GM12878 (cell line): ENCODE results near the gene PABPC1L. TPM values are rescaled to one million over a fixed set of nuclear protein-coding genes. Genes with fewer than 3 reads are reported as not detected.
A peak's percentile ranks its signal among the peaks of the same experiment; 100 is the strongest.

Source experiments
- ATAC-seq: fragments of 200-7000 bp; cut with Tn5 transposase; 3 replicates; pipeline ENCODE4 v1.9.1; 2020; ENCODE audit warnings: mild to moderate bottlenecking, moderate library complexity
- BruUV-seq: library from RNA; stranded (reverse); fragments of 400-500 nt; replicated peaks from 2 replicates; lab custom pipeline; 2021; lab: Mats Ljungman, UMichigan
- CTCF ChIA-PET: fragments of 300-600 bp; sonication (Branson Sonifier 250); formaldehyde crosslinking; extraction: SDS; loops from one replicate; lab custom pipeline; 2021; ENCODE audit warnings: inconsistent platforms; lab: Yijun Ruan, JAX
- POLR2A ChIA-PET: fragments of 350-600 bp; formaldehyde crosslinking; extraction: SDS; loops from one replicate; lab custom pipeline; 2021; ENCODE audit warnings: inconsistent platforms; lab: Charles Lee
- RAD21 ChIA-PET: fragments of 300-600 bp; sonication (Branson Sonifier 250); formaldehyde crosslinking; loops from one replicate; lab custom pipeline; 2023; ENCODE audit warnings: antibody characterized with exemption; ENCODE audit not compliant: unreplicated experiment; lab: Charles Lee
- SMC1A ChIA-PET: fragments of 300-600 bp; sonication (Branson Sonifier 250); formaldehyde crosslinking; loops from one replicate; lab custom pipeline; 2023; ENCODE audit not compliant: unreplicated experiment, uncharacterized antibody; lab: Charles Lee
- DNase-seq: peaks from one replicate; pipeline ENCODE4 v3.0.0-alpha.2; 2011; ENCODE audit warnings: low read depth, low spot score
- FAIRE-seq: peaks from 3 replicates; lab custom pipeline; 2011; peaks lifted over from hg19 to GRCh38; lab: Jason Lieb, UNC
- H2AFZ ChIP-seq: 2 replicates; pipeline ENCODE4 v1.6.0; 2011; ENCODE audit warnings: low read depth, low read length, control low read depth; ENCODE audit not compliant: control insufficient read depth
- H3K27ac ChIP-seq: 2 replicates; pipeline ENCODE4 v1.5.1; 2011; ENCODE audit warnings: control low read depth; ENCODE audit not compliant: control insufficient read depth, insufficient read depth
- H3K27me3 ChIP-seq, 2 experiments: replicated peaks in 1 of 2; 2 replicates each; pipeline versions ENCODE4 v1.6.0 to v1.6.1; 2011; ENCODE audit warnings: low read length in 1 of 2; ENCODE audit not compliant: control insufficient read depth in 2 of 2, insufficient read depth in 2 of 2
- H3K36me3 ChIP-seq, 2 experiments: 2 replicates each; pipeline ENCODE4 v1.5.1; 2011; ENCODE audit warnings: low read length in 1 of 2; ENCODE audit not compliant: control insufficient read depth in 2 of 2, insufficient read depth in 2 of 2
- H3K4me1 ChIP-seq: 2 replicates; pipeline ENCODE4 v1.6.1; 2011; ENCODE audit warnings: mild to moderate bottlenecking, low read length, moderate library complexity, mixed read lengths; ENCODE audit not compliant: control insufficient read depth, insufficient read depth
- H3K4me2 ChIP-seq: 2 replicates; pipeline ENCODE4 v1.6.0; 2011; ENCODE audit warnings: control low read depth; ENCODE audit not compliant: control insufficient read depth, insufficient read depth
- H3K4me3 ChIP-seq: fragments of 200-600 bp; sonication (generic); 2 replicates; pipeline ENCODE4 v1.5.1; 2016
- H3K79me2 ChIP-seq: 2 replicates; pipeline ENCODE4 v1.6.0; 2011; ENCODE audit warnings: low read length; ENCODE audit not compliant: control insufficient read depth, insufficient read depth
- H3K9ac ChIP-seq: 2 replicates; pipeline ENCODE4 v1.8.0; 2011; ENCODE audit warnings: low read length, control low read depth, mixed read lengths; ENCODE audit not compliant: control insufficient read depth, insufficient read depth
- H3K9me3 ChIP-seq: replicated peaks from 3 replicates; pipeline ENCODE4 v1.5.1; 2011; ENCODE audit warnings: mild to moderate bottlenecking, low read length; ENCODE audit not compliant: control insufficient read depth, insufficient read depth
- H4K20me1 ChIP-seq: 2 replicates; pipeline ENCODE4 v1.6.0; 2011; ENCODE audit not compliant: control insufficient read depth, insufficient read depth
- CREB1 ChIP-seq: IDR thresholded peaks from 2 replicates; pipeline ENCODE4 v1.6.1; 2012; ENCODE audit warnings: low read depth, mild to moderate bottlenecking, inconsistent platforms
- EP300 ChIP-seq, 2 experiments: fragments of 150-350 bp in 1 of 2; IDR thresholded peaks; 2 replicates each; pipeline ENCODE4 v1.6.1; 2011 to 2012; ENCODE audit warnings: low read depth in 2 of 2, low read length in 2 of 2, borderline replicate concordance in 1 of 2, improper control_type of control experiment in 1 of 2, inconsistent platforms in 1 of 2; ENCODE audit not compliant: control insufficient read depth in 1 of 2
- JUNB ChIP-seq: IDR thresholded peaks from 2 replicates; pipeline ENCODE4 v1.6.1; 2016; ENCODE audit warnings: antibody characterized with exemption, mild to moderate bottlenecking
- MYB ChIP-seq: fragments of 150-350 bp; IDR thresholded peaks from 2 replicates; pipeline ENCODE4 v1.6.1; 2014; ENCODE audit warnings: mild to moderate bottlenecking, low read depth, low read length, borderline replicate concordance
- NBN ChIP-seq: fragments of 450-650 bp; IDR thresholded peaks from 2 replicates; pipeline ENCODE4 v1.6.1; 2016
- NR2C1 ChIP-seq: fragments of 450-650 bp; IDR thresholded peaks from 2 replicates; pipeline ENCODE4 v1.6.1; 2017; ENCODE audit warnings: antibody characterized with exemption, mild to moderate bottlenecking, moderate library complexity
- RFX5 ChIP-seq: IDR thresholded peaks from 2 replicates; pipeline ENCODE4 v1.6.1; 2011; ENCODE audit warnings: low read depth, low read length, improper control_type of control experiment
- SREBF2 ChIP-seq: IDR thresholded peaks from 2 replicates; pipeline ENCODE4 v1.6.1; 2012; ENCODE audit warnings: mild to moderate bottlenecking, low read length
- ZNF207 ChIP-seq: fragments of 450-650 bp; IDR thresholded peaks from 2 replicates; pipeline ENCODE4 v1.6.1; 2014; ENCODE audit warnings: antibody characterized with exemption, mild to moderate bottlenecking, borderline replicate concordance
- WGBS: methylation state at CpG from one replicate; pipeline ENCODE4 v1.1.6; 2016; ENCODE audit warnings: low lambda C conversion rate; ENCODE audit not compliant: insufficient replicate concordance, insufficient coverage; ENCODE audit errors: missing lambda C conversion rate; 5-methylcytosine and 5-hydroxymethylcytosine counted together
- in situ Hi-C: fragments of 300-500 bp; cut with MboI; formaldehyde crosslinking; loops from 9 replicates; pipeline ENCODE4 v1.14.3; 2018; ENCODE audit warnings: mixed read lengths
- intact Hi-C: fragments of 100-400 bp; cut with micrococcal nuclease; formaldehyde crosslinking; loops from one replicate; pipeline ENCODE4 v1.14.2; 2022; ENCODE audit not compliant: unreplicated experiment
- polyA plus RNA-seq, 11 experiments: library from polyadenylated mRNA; depleted of rRNA in 4 of 11; unstranded in 6 of 11; stranded (reverse) in 5 of 11; fragments of >200 nt; fragmentation: Nextera tagmentation in 4 of 11; fragmentation: Illumina TruSeq in 1 of 11; extraction: Ambion mirVana in 4 of 11; extraction: Trizol in 1 of 11; gene quantifications; 1 replicate in 1 of 11; 2 replicates in 10 of 11; pipeline versions ENCODE4 v1.2.1 to v1.2.3, GENCODE V29; 2011 to 2016; ENCODE audit warnings: inconsistent platforms in 2 of 11, missing spikeins in 2 of 11, low read depth in 1 of 11
- total RNA-seq, 4 experiments: library from RNA; depleted of rRNA in 3 of 4; stranded (reverse); fragments of >200 nt in 3 of 4; fragmentation: Illumina TruSeq in 1 of 4; extraction: Trizol in 1 of 4; gene quantifications; 2 replicates each; pipeline versions ENCODE4 v1.2.1 to v1.2.3, GENCODE V29; 2013 to 2021
- TF ChIP-seq, protein P1 (sequence below): IDR thresholded peaks from 2 replicates; pipeline ENCODE4 v1.6.1; 2011; ENCODE audit warnings: mild to moderate bottlenecking, low read depth, low read length, moderate library complexity; ENCODE audit not compliant: insufficient replicate concordance
- TF ChIP-seq, protein P2 (sequence below): fragments of 450-650 bp; IDR thresholded peaks from 2 replicates; pipeline ENCODE4 v1.6.1; 2017; ENCODE audit warnings: mild to moderate bottlenecking, low read depth, inconsistent platforms; ENCODE audit not compliant: poor library complexity, severe bottlenecking

The PABPC1L gene
- total and polyA plus RNA-seq, 10 of the 15 experiments (the other 5 are each of a cell fraction or from before 2014, with no cell fraction given) = 6.1 to 66.8 (median 11.9) TPM

GRCh38 chr20:44866703-44867335 lies 43.0 kb upstream of the PABPC1L start:
- no peaks in the 10 kb centered on the region for H3K9me3 ChIP-seq
- peaks cover 0 to 3% of the 10 kb centered on the region in 2 experiments; a peak in 1 of 4 replicates for H3K27me3 ChIP-seq
- no TSS peak for BruUV-seq
- ATAC-seq = peak; percentile 29; the same call in 2 of the 3 replicates
- TF ChIP-seq JUNB (peak; percentile 24; the same call in 1 of the 2 replicates), ZNF207 (no peak)
- TF ChIP-seq, all 136 proteins: peak for 1
- 2% methylated on average over 8 of the region's 8 CpGs for WGBS
- H3K4me2 ChIP-seq = peak overlapping the region; percentile 20
- H3K4me1 ChIP-seq = peaks cover 4% of the 10 kb centered on the region
- no peaks in the 10 kb centered on the region for H3K36me3 ChIP-seq
- H3K4me3 ChIP-seq = no peak overlapping the region
- RAD21 ChIA-PET = interaction anchor here (0.7 to 1.7 kb wide), 5 partner anchors 18 to 183 kb away, joined by 3 to 20 read pairs (median 4); partner anchors contain the start of gene YWHAB
- POLR2A ChIA-PET = interaction anchor here (1.2 kb wide), 1 partner anchor 30 kb away, joined by 3 read pairs; no protein-coding TSS in a partner anchor
- no peak overlapping the region for H3K9ac ChIP-seq
- H3K79me2 ChIP-seq = no peaks in the 10 kb centered on the region
- FAIRE-seq = no peak
- H2AFZ ChIP-seq = no peak overlapping the region
- intact Hi-C loops = loop anchor here (1.0 to 5.0 kb wide), 3 partner anchors 65 to 182 kb away; no protein-coding TSS in a partner anchor
- CTCF ChIA-PET = interaction anchor here (0.8 to 2.2 kb wide), 17 partner anchors 9 to 650 kb away, joined by 3 to 42 read pairs (median 4); no protein-coding TSS in a partner anchor
- no peak overlapping the region for H3K27ac ChIP-seq
- no peak for DNase-seq
- in situ Hi-C loops = loop anchor here (5.0 to 10.0 kb wide), 2 partner anchors 122 to 180 kb away; partner anchors contain the start of gene KCNK15
- H4K20me1 ChIP-seq = no peaks in the 10 kb centered on the region
- SMC1A ChIA-PET = interaction anchor here (0.5 to 1.8 kb wide), 8 partner anchors 66 to 183 kb away, joined by 3 to 13 read pairs (median 3); no protein-coding TSS in a partner anchor

GRCh38 chr20:44869471-44869870 lies 40.4 kb upstream of the PABPC1L start:
- H4K20me1 ChIP-seq = no peaks in the 10 kb centered on the region
- no peak for ATAC-seq
- no peaks in the 10 kb centered on the region for H3K36me3 ChIP-seq
- RAD21 ChIA-PET = no interaction called here
- no peak overlapping the region for H3K4me3 ChIP-seq
- peaks cover 4% of the 10 kb centered on the region for H3K4me1 ChIP-seq
- H3K9ac ChIP-seq = no peak overlapping the region
- WGBS = 18% methylated on average over 5 of the region's 5 CpGs
- no peak overlapping the region for H2AFZ ChIP-seq
- SMC1A ChIA-PET = interaction anchor here (1.1 kb wide), 1 partner anchor 122 kb away, joined by 3 read pairs; no protein-coding TSS in a partner anchor
- POLR2A ChIA-PET = no interaction called here
- no peak overlapping the region for H3K4me2 ChIP-seq
- no TSS peak for BruUV-seq
- H3K27me3 ChIP-seq = peaks cover 0 to 3% of the 10 kb centered on the region in 2 experiments; a peak in 2 of 4 replicates
- CTCF ChIA-PET = interaction anchor here (1.2 to 2.9 kb wide), 3 partner anchors 9 to 185 kb away, joined by 3 to 15 read pairs (median 5); no protein-coding TSS in a partner anchor
- in situ Hi-C loops = loop anchor here (5.0 to 10.0 kb wide), 2 partner anchors 125 to 182 kb away; partner anchors contain the start of gene KCNK15
- TF ChIP-seq SREBF2 (no peak), RFX5 (no peak), CREB1 (no peak), NR2C1 (no peak), MYB (no peak), ZNF207 (no peak), NBN (no peak), EP300 (IDR thresholded peaks at IDR 0.05; ENCODE audit: borderline replicate concordance in 1 of 2, control insufficient read depth in 1 of 2, low read depth in 2 of 2, low read length in 2 of 2) (no peak)
- TF ChIP-seq, protein P1, sequence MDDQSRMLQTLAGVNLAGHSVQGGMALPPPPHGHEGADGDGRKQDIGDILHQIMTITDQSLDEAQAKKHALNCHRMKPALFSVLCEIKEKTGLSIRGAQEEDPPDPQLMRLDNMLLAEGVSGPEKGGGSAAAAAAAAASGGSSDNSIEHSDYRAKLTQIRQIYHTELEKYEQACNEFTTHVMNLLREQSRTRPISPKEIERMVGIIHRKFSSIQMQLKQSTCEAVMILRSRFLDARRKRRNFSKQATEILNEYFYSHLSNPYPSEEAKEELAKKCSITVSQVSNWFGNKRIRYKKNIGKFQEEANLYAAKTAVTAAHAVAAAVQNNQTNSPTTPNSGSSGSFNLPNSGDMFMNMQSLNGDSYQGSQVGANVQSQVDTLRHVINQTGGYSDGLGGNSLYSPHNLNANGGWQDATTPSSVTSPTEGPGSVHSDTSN = no peak
- TF ChIP-seq, protein P2, sequence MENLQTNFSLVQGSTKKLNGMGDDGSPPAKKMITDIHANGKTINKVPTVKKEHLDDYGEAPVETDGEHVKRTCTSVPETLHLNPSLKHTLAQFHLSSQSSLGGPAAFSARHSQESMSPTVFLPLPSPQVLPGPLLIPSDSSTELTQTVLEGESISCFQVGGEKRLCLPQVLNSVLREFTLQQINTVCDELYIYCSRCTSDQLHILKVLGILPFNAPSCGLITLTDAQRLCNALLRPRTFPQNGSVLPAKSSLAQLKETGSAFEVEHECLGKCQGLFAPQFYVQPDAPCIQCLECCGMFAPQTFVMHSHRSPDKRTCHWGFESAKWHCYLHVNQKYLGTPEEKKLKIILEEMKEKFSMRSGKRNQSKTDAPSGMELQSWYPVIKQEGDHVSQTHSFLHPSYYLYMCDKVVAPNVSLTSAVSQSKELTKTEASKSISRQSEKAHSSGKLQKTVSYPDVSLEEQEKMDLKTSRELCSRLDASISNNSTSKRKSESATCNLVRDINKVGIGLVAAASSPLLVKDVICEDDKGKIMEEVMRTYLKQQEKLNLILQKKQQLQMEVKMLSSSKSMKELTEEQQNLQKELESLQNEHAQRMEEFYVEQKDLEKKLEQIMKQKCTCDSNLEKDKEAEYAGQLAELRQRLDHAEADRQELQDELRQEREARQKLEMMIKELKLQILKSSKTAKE = no peak
- no peaks in the 10 kb centered on the region for H3K79me2 ChIP-seq
- no peak for DNase-seq
- no peak overlapping the region for H3K27ac ChIP-seq
- no peak for FAIRE-seq
- no peaks in the 10 kb centered on the region for H3K9me3 ChIP-seq
- intact Hi-C loops = loop anchor here (5.0 kb wide), 1 partner anchor 67 kb away; no protein-coding TSS in a partner anchor
